Brain microvascular endothelial cell (primary cell): ENCODE data around the gene RFX4.
A peak's percentile ranks its signal among the peaks of the same experiment; 100 is the strongest.

Experiments
- DNase-seq: peaks from one replicate; pipeline ENCODE4 v3.0.0-alpha.2; 2020
- H3K27ac ChIP-seq: fragments of 250-450 bp; sonication (Bioruptor Pico); 2 replicates; pipeline ENCODE4 v1.5.1; 2020; ENCODE audit warnings: mild to moderate bottlenecking, moderate library complexity
- H3K27me3 ChIP-seq: fragments of 250-450 bp; sonication (Bioruptor Pico); replicated peaks from 2 replicates; pipeline ENCODE4 v1.5.1; 2020; ENCODE audit warnings: mild to moderate bottlenecking
- H3K36me3 ChIP-seq: fragments of 250-450 bp; sonication (Bioruptor Pico); replicated peaks from 2 replicates; pipeline ENCODE4 v1.5.1; 2020; ENCODE audit warnings: mild to moderate bottlenecking
- H3K4me3 ChIP-seq: 2 replicates; pipeline ENCODE4 v1.5.1; 2011; ENCODE audit warnings: low read depth, mild to moderate bottlenecking, control low read depth, low read length, moderate library complexity
- in situ Hi-C: cut with HindIII; loops from 2 replicates; pipeline ENCODE4 v1.10.0; 2017; ENCODE audit warnings: low sequenced_read_pairs, low pct_ligation_motif_present
- TF ChIP-seq, protein P1 (sequence below): IDR thresholded peaks from 2 replicates; pipeline ENCODE4 v1.5.1; 2011; ENCODE audit warnings: low read depth, mild to moderate bottlenecking, moderate library complexity, low read length, control low read depth, inconsistent platforms; ENCODE audit errors: missing control alignments

The RFX4 gene

DNA sequence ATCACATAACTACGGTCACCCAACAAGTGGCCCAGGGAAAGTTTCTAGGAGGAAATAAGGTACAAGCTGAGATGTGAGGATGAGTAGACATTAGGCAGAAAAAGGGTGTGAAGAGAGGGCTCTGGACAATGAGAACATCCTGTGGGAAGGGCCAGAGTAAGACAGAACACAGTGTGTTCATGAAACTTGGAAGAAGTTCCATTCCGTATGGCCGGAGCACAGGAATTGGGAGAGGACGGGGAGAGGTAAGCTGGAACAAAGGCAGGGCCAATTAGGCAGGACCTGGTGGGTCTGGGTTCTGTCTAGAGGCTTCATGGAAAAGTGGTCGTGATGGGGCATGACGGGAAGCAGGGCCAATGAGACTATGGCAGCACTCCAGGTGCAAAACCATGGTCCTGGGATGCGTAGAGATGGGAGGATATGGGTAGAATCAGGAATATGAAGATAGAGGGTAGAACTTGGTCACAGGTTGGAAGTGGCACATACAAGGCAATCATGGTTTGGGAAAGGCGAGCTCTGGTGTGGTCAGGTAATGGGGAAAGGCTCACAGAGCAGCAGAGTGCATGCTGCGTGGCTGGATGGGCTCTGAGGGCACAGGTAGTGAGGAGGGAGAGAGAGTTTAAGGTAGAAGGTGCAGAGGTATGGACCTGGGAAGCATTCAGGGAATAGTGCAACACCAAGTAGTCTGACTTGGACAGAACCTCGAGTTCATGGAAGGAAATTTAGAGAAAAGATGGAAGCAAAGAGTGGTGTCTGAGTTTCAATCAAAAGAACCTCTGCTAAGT, 93.0 kb downstream of the RFX4 start:
- in situ Hi-C loops: no loop called here
- Histone ChIP-seq H3K36me3 (no peaks in the 10 kb centered on the region), H3K27ac (no peak overlapping the region), H3K4me3 (no peak overlapping the region), H3K27me3 (peaks cover 10% of the 10 kb centered on the region)
- TF ChIP-seq, protein P1, sequence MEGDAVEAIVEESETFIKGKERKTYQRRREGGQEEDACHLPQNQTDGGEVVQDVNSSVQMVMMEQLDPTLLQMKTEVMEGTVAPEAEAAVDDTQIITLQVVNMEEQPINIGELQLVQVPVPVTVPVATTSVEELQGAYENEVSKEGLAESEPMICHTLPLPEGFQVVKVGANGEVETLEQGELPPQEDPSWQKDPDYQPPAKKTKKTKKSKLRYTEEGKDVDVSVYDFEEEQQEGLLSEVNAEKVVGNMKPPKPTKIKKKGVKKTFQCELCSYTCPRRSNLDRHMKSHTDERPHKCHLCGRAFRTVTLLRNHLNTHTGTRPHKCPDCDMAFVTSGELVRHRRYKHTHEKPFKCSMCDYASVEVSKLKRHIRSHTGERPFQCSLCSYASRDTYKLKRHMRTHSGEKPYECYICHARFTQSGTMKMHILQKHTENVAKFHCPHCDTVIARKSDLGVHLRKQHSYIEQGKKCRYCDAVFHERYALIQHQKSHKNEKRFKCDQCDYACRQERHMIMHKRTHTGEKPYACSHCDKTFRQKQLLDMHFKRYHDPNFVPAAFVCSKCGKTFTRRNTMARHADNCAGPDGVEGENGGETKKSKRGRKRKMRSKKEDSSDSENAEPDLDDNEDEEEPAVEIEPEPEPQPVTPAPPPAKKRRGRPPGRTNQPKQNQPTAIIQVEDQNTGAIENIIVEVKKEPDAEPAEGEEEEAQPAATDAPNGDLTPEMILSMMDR: no peak
- no peak for DNase-seq

DNA sequence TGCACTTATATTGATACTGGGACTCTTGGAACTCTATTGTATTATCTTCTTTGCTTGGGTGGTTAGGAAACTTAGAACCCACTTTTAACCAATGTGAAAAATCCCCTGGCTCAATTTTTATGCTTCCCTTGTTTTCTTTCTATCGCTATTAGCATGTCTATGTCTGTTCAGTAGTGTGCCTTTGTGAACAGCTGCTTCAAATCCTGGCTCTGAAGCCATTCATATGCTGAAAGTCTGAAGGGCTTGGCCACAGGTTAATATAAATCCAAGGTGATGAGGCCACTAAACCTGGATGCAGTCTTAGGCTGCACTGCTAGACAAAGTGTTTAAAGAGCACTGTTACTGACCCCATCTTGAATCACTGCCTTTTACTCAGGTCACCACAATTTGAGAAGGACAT, 96.8 kb downstream of the RFX4 start:
- Histone ChIP-seq H3K36me3 (no peaks in the 10 kb centered on the region), H3K27me3 (no peaks in the 10 kb centered on the region), H3K27ac (no peak overlapping the region), H3K4me3 (no peak overlapping the region)
- DNase-seq: no peak
- in situ Hi-C loops: no loop called here
- TF ChIP-seq, protein P1: no peak

DNA sequence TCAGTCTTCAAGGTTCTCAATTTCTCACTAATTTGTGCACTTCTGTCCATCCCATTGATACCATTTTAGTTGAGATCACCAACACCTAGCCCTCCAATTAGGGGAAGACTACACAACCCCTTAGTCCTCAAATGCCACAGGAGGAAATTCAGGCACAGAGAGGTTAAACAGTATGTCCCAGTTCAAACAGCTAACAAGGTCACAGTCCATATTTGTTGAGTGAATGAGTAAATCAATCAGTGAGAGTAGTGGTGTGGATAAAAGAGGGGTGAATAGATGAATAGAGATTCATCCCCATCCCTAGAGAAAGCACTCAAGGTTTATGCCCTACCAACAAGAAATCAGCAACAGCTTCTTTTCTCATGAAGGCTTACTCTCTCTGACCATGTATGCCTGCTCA, 97.5 kb downstream of the RFX4 start:
- TF ChIP-seq, protein P1: no peak
- Histone ChIP-seq H3K27ac (no peak overlapping the region), H3K36me3 (no peaks in the 10 kb centered on the region), H3K27me3 (no peaks in the 10 kb centered on the region), H3K4me3 (no peak overlapping the region)
- in situ Hi-C loops: no loop called here
- no peak for DNase-seq

DNA sequence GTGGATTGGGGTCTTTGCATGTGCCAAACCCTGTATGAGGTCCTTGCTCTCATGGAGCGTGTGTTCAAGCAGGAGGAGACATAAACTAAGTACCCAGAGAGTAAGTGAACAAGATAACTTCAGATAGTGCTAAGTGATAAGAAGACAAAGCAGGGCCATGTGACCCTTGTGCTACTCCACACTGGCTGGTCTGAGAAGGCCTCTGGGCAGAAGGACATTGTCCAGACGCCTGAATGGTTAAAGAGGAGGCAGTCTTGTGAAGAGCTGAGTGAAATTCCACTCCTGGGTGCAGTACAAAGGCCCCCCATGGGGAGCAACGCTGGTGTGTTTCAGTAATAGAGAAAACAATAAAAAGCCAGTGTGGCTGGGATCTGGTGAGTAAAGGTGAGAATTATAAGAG, 98.4 kb downstream of the RFX4 start:
- no peaks in the 10 kb centered on the region for H3K27me3 ChIP-seq
- in situ Hi-C loops: no loop called here

DNA sequence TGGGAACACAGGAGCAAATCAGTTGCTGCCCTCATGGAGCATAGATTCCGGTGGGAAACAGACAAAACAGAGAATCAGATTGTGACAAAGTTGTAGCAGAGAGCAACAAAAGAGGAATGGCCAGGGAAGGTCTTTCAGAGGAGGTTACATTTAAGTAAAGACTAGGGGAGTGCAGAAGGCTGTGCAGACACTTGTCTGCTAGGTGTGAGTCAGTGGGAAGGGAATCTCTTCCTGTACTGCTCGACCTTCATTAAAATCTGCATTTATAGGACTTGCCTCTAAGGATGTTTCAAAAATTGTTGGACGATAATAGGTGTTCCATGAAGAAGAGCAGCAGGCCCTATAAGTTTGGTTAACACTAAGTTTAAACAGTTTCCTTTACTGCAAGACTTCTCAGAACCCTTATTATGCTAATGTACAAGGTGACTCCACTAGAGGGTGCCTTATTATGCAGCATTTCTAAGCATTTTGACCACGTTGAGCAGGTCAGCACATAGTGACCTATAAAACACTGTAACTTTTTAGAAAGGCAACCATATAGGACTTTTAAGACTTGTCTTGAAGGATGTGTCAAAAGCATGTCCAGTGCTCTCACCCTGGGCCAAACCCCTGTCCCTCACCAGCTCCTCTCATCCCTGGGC, 99.9 kb downstream of the RFX4 start:
- no peak for DNase-seq
- in situ Hi-C loops: no loop called here
- Histone ChIP-seq H3K4me3 (no peak overlapping the region), H3K36me3 (no peaks in the 10 kb centered on the region), H3K27me3 (no peaks in the 10 kb centered on the region), H3K27ac (no peak overlapping the region)
- TF ChIP-seq, protein P1: peak; percentile 45

More for the DNA sequence above, 98.4 kb downstream of the RFX4 start:
- no peak overlapping the region for H3K4me3 ChIP-seq
- no peaks in the 10 kb centered on the region for H3K36me3 ChIP-seq
- TF ChIP-seq, protein P1: no peak
- no peak for DNase-seq
- H3K27ac ChIP-seq: no peak overlapping the region

DNA sequence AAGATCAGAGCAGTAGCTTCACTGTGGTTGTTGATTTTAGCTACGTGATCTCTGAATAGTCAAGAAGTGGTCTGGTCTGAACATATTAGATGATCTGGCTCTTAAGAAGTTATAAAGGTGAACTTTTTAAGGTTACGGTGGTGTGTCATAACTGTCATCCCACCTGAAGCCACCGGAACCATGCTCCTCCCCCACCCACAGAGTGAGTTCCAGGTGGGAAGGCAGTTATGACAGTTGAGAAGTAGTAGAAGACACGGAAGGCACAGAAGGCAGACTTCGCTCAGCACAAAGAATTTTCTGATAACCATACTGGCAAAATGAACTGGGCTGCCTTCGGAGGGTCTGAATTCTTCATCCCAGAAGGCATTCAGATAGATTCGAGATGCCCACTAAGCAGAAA, 101.7 kb downstream of the RFX4 start:
- Histone ChIP-seq H3K4me3 (no peak overlapping the region), H3K27me3 (no peaks in the 10 kb centered on the region), H3K27ac (no peak overlapping the region), H3K36me3 (no peaks in the 10 kb centered on the region)
- TF ChIP-seq, protein P1: no peak
- in situ Hi-C loops: no loop called here
- DNase-seq: no peak
